Measurements from ENCODE around the gene THAP11.

DNA sequence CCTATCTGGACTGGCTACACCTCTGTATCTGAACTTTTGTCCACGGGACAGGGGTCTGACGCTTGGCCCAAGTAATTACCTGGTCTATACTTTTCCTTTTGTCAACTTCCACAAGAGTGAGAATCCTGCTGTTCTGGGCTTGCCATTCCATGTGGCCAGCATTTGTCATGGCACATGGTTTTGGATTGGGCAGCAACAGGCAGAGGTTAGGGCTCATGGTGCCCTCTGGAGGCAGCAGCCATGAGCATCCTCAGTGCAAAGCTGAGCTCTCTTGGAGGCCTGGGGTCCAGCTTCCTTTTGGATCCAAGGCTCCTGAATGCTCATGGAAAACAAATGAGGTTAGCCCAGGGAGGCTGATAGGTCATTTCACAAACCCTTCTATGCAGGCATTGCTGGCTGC, 23.2 kb downstream of the THAP11 start:
- TF ChIP-seq RAD21 (IDR thresholded peaks at IDR 0.05; ENCODE audit: low read length) = peak; percentile 55
- TF ChIP-seq POLR2A (IDR thresholded peaks at IDR 0.05; ENCODE audit: low read depth, low read length) = no peak
- TF ChIP-seq, protein P1, sequence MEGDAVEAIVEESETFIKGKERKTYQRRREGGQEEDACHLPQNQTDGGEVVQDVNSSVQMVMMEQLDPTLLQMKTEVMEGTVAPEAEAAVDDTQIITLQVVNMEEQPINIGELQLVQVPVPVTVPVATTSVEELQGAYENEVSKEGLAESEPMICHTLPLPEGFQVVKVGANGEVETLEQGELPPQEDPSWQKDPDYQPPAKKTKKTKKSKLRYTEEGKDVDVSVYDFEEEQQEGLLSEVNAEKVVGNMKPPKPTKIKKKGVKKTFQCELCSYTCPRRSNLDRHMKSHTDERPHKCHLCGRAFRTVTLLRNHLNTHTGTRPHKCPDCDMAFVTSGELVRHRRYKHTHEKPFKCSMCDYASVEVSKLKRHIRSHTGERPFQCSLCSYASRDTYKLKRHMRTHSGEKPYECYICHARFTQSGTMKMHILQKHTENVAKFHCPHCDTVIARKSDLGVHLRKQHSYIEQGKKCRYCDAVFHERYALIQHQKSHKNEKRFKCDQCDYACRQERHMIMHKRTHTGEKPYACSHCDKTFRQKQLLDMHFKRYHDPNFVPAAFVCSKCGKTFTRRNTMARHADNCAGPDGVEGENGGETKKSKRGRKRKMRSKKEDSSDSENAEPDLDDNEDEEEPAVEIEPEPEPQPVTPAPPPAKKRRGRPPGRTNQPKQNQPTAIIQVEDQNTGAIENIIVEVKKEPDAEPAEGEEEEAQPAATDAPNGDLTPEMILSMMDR (conservative IDR thresholded peaks at IDR 0.05; ENCODE audit: low read depth, low read length) = peak; percentile 50
- TF ChIP-seq MAZ (IDR thresholded peaks at IDR 0.05; ENCODE audit: borderline replicate concordance, low read depth, low read length) = no peak
- no peak for TF ChIP-seq CEBPB (IDR thresholded peaks at IDR 0.05; ENCODE audit: low read depth, low read length)
- TF ChIP-seq RCOR1 (IDR thresholded peaks at IDR 0.05; ENCODE audit: insufficient replicate concordance, low read length) = no peak
- TF ChIP-seq, protein P2, sequence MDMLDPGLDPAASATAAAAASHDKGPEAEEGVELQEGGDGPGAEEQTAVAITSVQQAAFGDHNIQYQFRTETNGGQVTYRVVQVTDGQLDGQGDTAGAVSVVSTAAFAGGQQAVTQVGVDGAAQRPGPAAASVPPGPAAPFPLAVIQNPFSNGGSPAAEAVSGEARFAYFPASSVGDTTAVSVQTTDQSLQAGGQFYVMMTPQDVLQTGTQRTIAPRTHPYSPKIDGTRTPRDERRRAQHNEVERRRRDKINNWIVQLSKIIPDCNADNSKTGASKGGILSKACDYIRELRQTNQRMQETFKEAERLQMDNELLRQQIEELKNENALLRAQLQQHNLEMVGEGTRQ (IDR thresholded peaks at IDR 0.05; ENCODE audit: low read depth, low read length) = no peak
- TF ChIP-seq RFX5 (IDR thresholded peaks at IDR 0.05; ENCODE audit: low read depth, low read length) = no peak
- peak; percentile 52; the same call in 1 of the 2 replicates for TF ChIP-seq SMC3 (IDR thresholded peaks at IDR 0.05; ENCODE audit: low read depth, low read length)
- TF ChIP-seq NFE2L2 (IDR thresholded peaks at IDR 0.05; ENCODE audit: low read depth, low read length) = no peak
